ENCODE measurements around the gene ALOX15B. TPM values are rescaled to one million over a fixed set of nuclear protein-coding genes. Genes with fewer than 3 reads are reported as not detected.

Gene ALOX15B
- total and polyA plus RNA-seq, 7 experiments from 2014 or later: 0.61 TPM; not detected in 6

DNA sequence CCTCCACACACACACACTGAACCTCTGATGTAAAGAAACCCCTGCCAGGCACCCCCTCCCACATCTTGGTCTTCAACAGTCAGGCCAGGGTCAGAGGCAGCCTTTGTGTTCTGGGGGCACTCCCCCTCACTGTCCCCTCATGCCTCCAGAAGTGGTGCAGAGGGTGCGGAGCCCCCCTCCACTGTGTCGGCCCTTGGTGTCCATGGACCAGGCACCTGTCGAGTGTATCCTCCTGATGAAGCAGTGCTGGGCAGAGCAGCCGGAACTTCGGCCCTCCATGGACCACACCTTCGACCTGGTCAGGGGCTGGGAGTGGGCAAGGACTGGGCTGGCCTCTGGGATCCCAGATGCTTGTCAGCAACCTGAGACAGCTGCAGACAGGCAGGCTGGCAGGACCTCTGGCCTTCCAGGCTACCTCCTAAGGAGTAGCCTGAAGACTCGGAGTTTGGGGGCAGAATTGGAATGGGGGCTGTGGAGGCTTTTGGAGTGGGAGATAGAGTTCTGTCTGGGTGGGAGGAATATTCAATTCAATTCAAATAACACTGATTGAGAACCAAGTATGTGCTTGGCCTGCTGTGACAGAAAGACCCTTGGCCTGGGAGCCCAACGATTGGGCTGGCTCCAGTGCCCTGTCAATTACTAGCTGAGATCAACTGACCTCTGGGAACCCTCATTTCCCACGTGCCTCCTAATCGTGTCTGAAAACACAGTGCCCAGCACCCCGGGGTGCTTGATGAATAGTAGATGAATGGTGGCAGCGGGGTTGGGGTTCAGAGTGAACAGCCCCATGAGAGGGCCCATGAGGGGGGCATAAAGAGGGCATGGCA is 24.9 kb upstream of the ALOX15B start:
- ATAC-seq (no peak), DNase-seq (no peak)
- H3K36me3 ChIP-seq (ENCODE audit: control insufficient read depth in 2 of 3, insufficient read depth in 3 of 3, low read length in 3 of 3): no peaks in the 10 kb centered on the region
- Mint-ChIP-seq H3K27me3 (peaks cover 0 to 32% (median 0%) of the 10 kb centered on the region in 5 donors), H3K27ac (no peak overlapping the region), H3K9me3 (peaks cover 0 to 3% (median 0%) of the 10 kb centered on the region in 11 donors), H3K36me3 (no peaks in the 10 kb centered on the region), H3K4me3 (peak overlapping the region in 4 of 10 donors; percentile 8 to 88 (median 54)), H3K4me1 (peaks cover 0 to 12% (median 7%) of the 10 kb centered on the region in 7 donors)
- ChIA-PET CTCF (no interaction called here), POLR2A (no interaction called here)
- intact Hi-C loops (cut with micrococcal nuclease): no loop called here
- H3K27ac ChIP-seq (ENCODE audit: low read depth, low read length): no peak overlapping the region
- no peak overlapping the region for H3K4me3 ChIP-seq (ENCODE audit: low read length)
- peaks cover 0 to 3% of the 10 kb centered on the region in 2 donors for H3K4me1 ChIP-seq (ENCODE audit: control insufficient read depth in 2 of 2, insufficient read depth in 2 of 2, low read length in 2 of 2)
- H3K27me3 ChIP-seq (ENCODE audit: control insufficient read depth in 2 of 2, insufficient read depth in 2 of 2, low read length in 2 of 2): no peaks in the 10 kb centered on the region
- no peaks in the 10 kb centered on the region for H3K9me3 ChIP-seq (ENCODE audit: control insufficient read depth in 2 of 3, low read length in 3 of 3)

GRCh38 chr17:8014558-8014850 is 24.4 kb upstream of the ALOX15B start:
- Histone ChIP-seq H3K4me3 (ENCODE audit: low read length) (no peak overlapping the region), H3K27ac (ENCODE audit: low read depth, low read length) (no peak overlapping the region), H3K27me3 (ENCODE audit: control insufficient read depth in 2 of 2, insufficient read depth in 2 of 2, low read length in 2 of 2) (no peaks in the 10 kb centered on the region), H3K4me1 (ENCODE audit: control insufficient read depth in 2 of 2, insufficient read depth in 2 of 2, low read length in 2 of 2) (peaks cover 0 to 3% of the 10 kb centered on the region in 2 donors), H3K9me3 (ENCODE audit: control insufficient read depth in 2 of 3, low read length in 3 of 3) (no peaks in the 10 kb centered on the region), H3K36me3 (ENCODE audit: control insufficient read depth in 2 of 3, insufficient read depth in 3 of 3, low read length in 3 of 3) (no peaks in the 10 kb centered on the region)
- H3K9me3 Mint-ChIP-seq: peaks cover 0 to 3% (median 0%) of the 10 kb centered on the region in 11 donors
- no peak for DNase-seq
- ChIA-PET POLR2A (no interaction called here), CTCF (no interaction called here)
- H3K27ac Mint-ChIP-seq: no peak overlapping the region
- H3K36me3 Mint-ChIP-seq: no peaks in the 10 kb centered on the region
- H3K4me1 Mint-ChIP-seq: peaks cover 0 to 12% (median 7%) of the 10 kb centered on the region in 7 donors
- ATAC-seq: no peak
- intact Hi-C loops (cut with micrococcal nuclease): no loop called here
- peak overlapping the region in 3 of 10 donors; percentile 42 to 88 (median 66) for H3K4me3 Mint-ChIP-seq
- H3K27me3 Mint-ChIP-seq: peaks cover 0 to 37% (median 1%) of the 10 kb centered on the region in 5 donors

DNA sequence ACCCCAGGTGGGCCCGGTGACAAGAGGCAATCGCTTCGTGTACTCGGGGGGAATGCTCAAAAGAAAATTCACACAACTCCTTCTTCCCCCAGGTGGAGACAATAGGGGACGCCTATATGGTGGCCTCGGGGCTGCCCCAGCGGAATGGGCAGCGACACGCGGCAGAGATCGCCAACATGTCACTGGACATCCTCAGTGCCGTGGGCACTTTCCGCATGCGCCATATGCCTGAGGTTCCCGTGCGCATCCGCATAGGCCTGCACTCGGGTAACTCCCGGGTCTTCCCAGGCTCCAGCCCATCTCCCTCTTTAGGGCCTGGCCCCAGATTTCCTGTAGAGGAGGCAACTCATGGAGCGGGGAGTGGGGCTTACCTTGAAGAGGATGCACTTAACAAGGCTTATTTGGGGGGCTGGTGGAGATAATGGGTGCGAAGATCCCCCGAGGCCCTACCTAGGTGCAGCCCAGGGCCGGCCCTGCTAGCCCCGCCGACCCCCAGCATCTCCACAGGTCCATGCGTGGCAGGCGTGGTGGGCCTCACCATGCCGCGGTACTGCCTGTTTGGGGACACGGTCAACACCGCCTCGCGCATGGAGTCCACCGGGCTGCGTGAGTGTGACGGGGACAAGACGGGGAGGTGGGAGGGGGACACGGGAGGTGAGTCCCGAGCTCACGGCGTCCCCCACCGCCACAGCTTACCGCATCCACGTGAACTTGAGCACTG is 23.5 kb upstream of the ALOX15B start:
- Mint-ChIP-seq H3K27me3 (peaks cover 0 to 38% (median 4%) of the 10 kb centered on the region in 5 donors), H3K27ac (no peak overlapping the region), H3K9me3 (peaks cover 0 to 3% (median 0%) of the 10 kb centered on the region in 11 donors), H3K4me3 (peak overlapping the region in 8 of 10 donors; percentile 9 to 88 (median 58)), H3K4me1 (peaks cover 0 to 16% (median 7%) of the 10 kb centered on the region in 7 donors), H3K36me3 (no peaks in the 10 kb centered on the region)
- ChIA-PET POLR2A (no interaction called here), CTCF (interaction anchor here (1.9 kb wide), 1 partner anchor 25 kb away, joined by 4 read pairs; no protein-coding TSS in a partner anchor)
- no peak overlapping the region for H3K27ac ChIP-seq (ENCODE audit: low read depth, low read length)
- peaks cover 0 to 3% of the 10 kb centered on the region in 2 donors for H3K4me1 ChIP-seq (ENCODE audit: control insufficient read depth in 2 of 2, insufficient read depth in 2 of 2, low read length in 2 of 2)
- H3K36me3 ChIP-seq (ENCODE audit: control insufficient read depth in 2 of 3, insufficient read depth in 3 of 3, low read length in 3 of 3): no peaks in the 10 kb centered on the region
- H3K4me3 ChIP-seq (ENCODE audit: low read length): peak overlapping the region; percentile 59
- intact Hi-C loops (cut with micrococcal nuclease): no loop called here
- H3K9me3 ChIP-seq (ENCODE audit: control insufficient read depth in 2 of 3, low read length in 3 of 3): no peaks in the 10 kb centered on the region
- no peaks in the 10 kb centered on the region for H3K27me3 ChIP-seq (ENCODE audit: control insufficient read depth in 2 of 2, insufficient read depth in 2 of 2, low read length in 2 of 2)
- DNase-seq: no peak
- no peak for ATAC-seq

DNA sequence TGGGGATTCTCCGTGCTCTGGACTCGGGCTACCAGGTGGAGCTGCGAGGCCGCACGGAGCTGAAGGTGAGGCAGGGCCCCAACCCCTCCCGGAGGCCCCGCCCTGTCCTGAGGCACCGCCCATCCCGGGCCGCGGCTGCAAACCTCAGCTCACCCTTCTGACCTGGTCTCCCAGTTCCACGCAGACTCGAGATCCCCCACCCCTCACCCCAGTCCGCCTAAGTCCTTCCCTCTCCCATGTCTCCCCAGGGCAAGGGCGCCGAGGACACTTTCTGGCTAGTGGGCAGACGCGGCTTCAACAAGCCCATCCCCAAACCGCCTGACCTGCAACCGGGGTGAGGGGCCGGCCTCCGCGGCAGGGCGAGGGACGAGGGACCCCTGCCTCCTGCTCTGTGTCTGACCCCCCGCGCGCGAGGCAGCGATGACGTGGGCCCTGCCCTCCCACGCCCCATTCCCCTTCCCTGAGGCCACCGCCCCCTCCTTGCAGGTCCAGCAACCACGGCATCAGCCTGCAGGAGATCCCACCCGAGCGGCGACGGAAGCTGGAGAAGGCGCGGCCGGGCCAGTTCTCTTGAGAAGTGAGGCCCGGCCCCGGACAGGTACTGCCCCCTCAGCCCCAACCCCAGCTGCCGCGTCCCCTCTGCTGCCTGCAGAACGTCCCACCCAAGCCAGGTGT is 22.8 kb upstream of the ALOX15B start:
- H3K27ac ChIP-seq (ENCODE audit: low read depth, low read length): no peak overlapping the region
- DNase-seq: peak in 2 of 9 donors; percentile 19 to 22
- H3K9me3 Mint-ChIP-seq: peaks cover 0 to 3% (median 0%) of the 10 kb centered on the region in 11 donors
- CTCF ChIA-PET: interaction anchor here (1.2 to 1.9 kb wide), 2 partner anchors 25 to 26 kb away, joined by 3 to 4 read pairs; no protein-coding TSS in a partner anchor
- H3K4me1 Mint-ChIP-seq: peaks cover 0 to 18% (median 7%) of the 10 kb centered on the region in 7 donors
- peak overlapping the region; percentile 74 to 88 (median 82) for H3K4me3 Mint-ChIP-seq
- peak; percentile 30 for ATAC-seq
- intact Hi-C loops (cut with micrococcal nuclease): loop anchor here in 1 of 2 donors (1.0 to 2.0 kb wide), 2 partner anchors 25 to 41 kb away; no protein-coding TSS in a partner anchor
- peaks cover 0 to 38% (median 4%) of the 10 kb centered on the region in 5 donors for H3K27me3 Mint-ChIP-seq
- H3K27me3 ChIP-seq (ENCODE audit: control insufficient read depth in 2 of 2, insufficient read depth in 2 of 2, low read length in 2 of 2): no peaks in the 10 kb centered on the region
- peaks cover 0 to 3% of the 10 kb centered on the region in 2 donors for H3K4me1 ChIP-seq (ENCODE audit: control insufficient read depth in 2 of 2, insufficient read depth in 2 of 2, low read length in 2 of 2)
- H3K9me3 ChIP-seq (ENCODE audit: control insufficient read depth in 2 of 3, low read length in 3 of 3): no peaks in the 10 kb centered on the region
- no peaks in the 10 kb centered on the region for H3K36me3 ChIP-seq (ENCODE audit: control insufficient read depth in 2 of 3, insufficient read depth in 3 of 3, low read length in 3 of 3)
- POLR2A ChIA-PET: no interaction called here
- H3K27ac Mint-ChIP-seq: peak overlapping the region in 1 of 9 donors; percentile 28
- H3K4me3 ChIP-seq (ENCODE audit: low read length): peak overlapping the region; percentile 59
- H3K36me3 Mint-ChIP-seq: no peaks in the 10 kb centered on the region

GRCh38 chr17:8016632-8017424 is 22.0 kb upstream of the ALOX15B start:
- Mint-ChIP-seq H3K27me3 (peaks cover 0 to 38% (median 4%) of the 10 kb centered on the region in 5 donors), H3K4me1 (peaks cover 0 to 21% (median 7%) of the 10 kb centered on the region in 7 donors), H3K9me3 (peaks cover 0 to 3% (median 0%) of the 10 kb centered on the region in 11 donors), H3K4me3 (peak overlapping the region; percentile 74 to 88 (median 82)), H3K36me3 (no peaks in the 10 kb centered on the region), H3K27ac (peak overlapping the region in 2 of 9 donors; percentile 28 to 41)
- intact Hi-C loops (cut with micrococcal nuclease): loop anchor here in 1 of 2 donors (1.0 to 2.0 kb wide), 2 partner anchors 24 to 40 kb away; no protein-coding TSS in a partner anchor
- H3K36me3 ChIP-seq (ENCODE audit: control insufficient read depth in 2 of 3, insufficient read depth in 3 of 3, low read length in 3 of 3): no peaks in the 10 kb centered on the region
- H3K9me3 ChIP-seq (ENCODE audit: control insufficient read depth in 2 of 3, low read length in 3 of 3): no peaks in the 10 kb centered on the region
- CTCF ChIA-PET: interaction anchor here (1.2 to 1.9 kb wide), 2 partner anchors 24 to 26 kb away, joined by 3 to 4 read pairs; no protein-coding TSS in a partner anchor
- no peak overlapping the region for H3K27ac ChIP-seq (ENCODE audit: low read depth, low read length)
- peak overlapping the region; percentile 59 for H3K4me3 ChIP-seq (ENCODE audit: low read length)
- DNase-seq: peak in 8 of 9 donors; percentile 19 to 56 (median 43)
- peaks cover 0 to 3% of the 10 kb centered on the region in 2 donors for H3K4me1 ChIP-seq (ENCODE audit: control insufficient read depth in 2 of 2, insufficient read depth in 2 of 2, low read length in 2 of 2)
- ATAC-seq: peak; percentile 88
- no peaks in the 10 kb centered on the region for H3K27me3 ChIP-seq (ENCODE audit: control insufficient read depth in 2 of 2, insufficient read depth in 2 of 2, low read length in 2 of 2)
- POLR2A ChIA-PET: interaction anchor here (1.0 kb wide), 1 partner anchor 8 kb away, joined by 5 read pairs; no protein-coding TSS in a partner anchor
